T-helper 17 cell (primary cell): Measurements from ENCODE around the gene PIM1. TPM values are rescaled to one million over a fixed set of nuclear protein-coding genes. Genes with fewer than 3 reads are reported as not detected.
"Not testable (repeated sequence)": the region's sequence is repeated elsewhere in the genome, so short reads cannot be mapped to it uniquely, and the experiment has no call there.

Experiments used
- ATAC-seq: fragments of 150-1000 bp; cut with Tn5 transposase; 2 replicates; pipeline ENCODE4 v1.10.0; 2021; ENCODE audit warnings: mild to moderate bottlenecking, moderate library complexity
- DNase-seq, 3 donors: peaks; one replicate each; pipeline versions ENCODE4 v3.0.0 to v3.0.0-alpha.2; 2020 to 2021
- H3K9me3 ChIP-seq: one replicate; pipeline ENCODE4 v1.7.0; 2013; ENCODE audit warnings: low read length, mild to moderate bottlenecking; ENCODE audit not compliant: control insufficient read depth, poor library complexity, severe bottlenecking
- H3K27ac Mint-ChIP-seq: one replicate; pipeline ENCODE4 v1.8.0; 2022; ENCODE audit warnings: mild to moderate bottlenecking, moderate library complexity, mixed read lengths
- H3K27me3 Mint-ChIP-seq: one replicate; pipeline ENCODE4 v1.8.0; 2022; ENCODE audit warnings: mixed read lengths
- H3K36me3 Mint-ChIP-seq: one replicate; pipeline ENCODE4 v1.8.0; 2022; ENCODE audit warnings: low read depth, mixed read lengths
- H3K4me1 Mint-ChIP-seq: one replicate; pipeline ENCODE4 v1.8.0; 2022; ENCODE audit warnings: mild to moderate bottlenecking, mixed read lengths
- H3K4me3 Mint-ChIP-seq: one replicate; pipeline ENCODE4 v1.8.0; 2022; ENCODE audit warnings: mild to moderate bottlenecking, moderate library complexity, mixed read lengths
- total RNA-seq, 4 donors: library from RNA in 2 of 4; stranded (reverse) in 2 of 4; gene quantifications; one replicate each; pipeline ENCODE4 v1.2.3 and lab custom pipeline; 2022 to 2026

The PIM1 gene
- total RNA-seq, 2 donors from 2014 or later: 210 to 310 TPM

- ATAC-seq: no peak
- no peaks in the 10 kb centered on the region for H3K27me3 Mint-ChIP-seq
- H3K4me3 Mint-ChIP-seq: no peak overlapping the region
- H3K27ac Mint-ChIP-seq: peak overlapping the region; percentile 39
- H3K4me1 Mint-ChIP-seq: peaks cover 48% of the 10 kb centered on the region
- peaks cover 12% of the 10 kb centered on the region for H3K36me3 Mint-ChIP-seq
- no peaks in the 10 kb centered on the region for H3K9me3 ChIP-seq
- no peak for DNase-seq
Observed at GRCh38 chr6:37177935-37178517, 8.1 kb downstream of the PIM1 start.

- Mint-ChIP-seq H3K4me3 (no peak overlapping the region), H3K27me3 (no peaks in the 10 kb centered on the region), H3K27ac (peak overlapping the region; percentile 16), H3K36me3 (peaks cover 1% of the 10 kb centered on the region), H3K4me1 (peaks cover 37% of the 10 kb centered on the region)
- ATAC-seq (no peak), DNase-seq (no peak)
- no peaks in the 10 kb centered on the region for H3K9me3 ChIP-seq
Observed at GRCh38 chr6:37180075-37180474, 10.1 kb downstream of the PIM1 start.

- not testable (repeated sequence) for H3K27me3 Mint-ChIP-seq, ATAC-seq, H3K9me3 ChIP-seq, H3K36me3 Mint-ChIP-seq, DNase-seq, H3K4me3 Mint-ChIP-seq
- H3K27ac Mint-ChIP-seq: peak overlapping the region; percentile 16
- H3K4me1 Mint-ChIP-seq: peaks cover 32% of the 10 kb centered on the region
Observed at GRCh38 chr6:37180610-37181009, 10.7 kb downstream of the PIM1 start.

DNA sequence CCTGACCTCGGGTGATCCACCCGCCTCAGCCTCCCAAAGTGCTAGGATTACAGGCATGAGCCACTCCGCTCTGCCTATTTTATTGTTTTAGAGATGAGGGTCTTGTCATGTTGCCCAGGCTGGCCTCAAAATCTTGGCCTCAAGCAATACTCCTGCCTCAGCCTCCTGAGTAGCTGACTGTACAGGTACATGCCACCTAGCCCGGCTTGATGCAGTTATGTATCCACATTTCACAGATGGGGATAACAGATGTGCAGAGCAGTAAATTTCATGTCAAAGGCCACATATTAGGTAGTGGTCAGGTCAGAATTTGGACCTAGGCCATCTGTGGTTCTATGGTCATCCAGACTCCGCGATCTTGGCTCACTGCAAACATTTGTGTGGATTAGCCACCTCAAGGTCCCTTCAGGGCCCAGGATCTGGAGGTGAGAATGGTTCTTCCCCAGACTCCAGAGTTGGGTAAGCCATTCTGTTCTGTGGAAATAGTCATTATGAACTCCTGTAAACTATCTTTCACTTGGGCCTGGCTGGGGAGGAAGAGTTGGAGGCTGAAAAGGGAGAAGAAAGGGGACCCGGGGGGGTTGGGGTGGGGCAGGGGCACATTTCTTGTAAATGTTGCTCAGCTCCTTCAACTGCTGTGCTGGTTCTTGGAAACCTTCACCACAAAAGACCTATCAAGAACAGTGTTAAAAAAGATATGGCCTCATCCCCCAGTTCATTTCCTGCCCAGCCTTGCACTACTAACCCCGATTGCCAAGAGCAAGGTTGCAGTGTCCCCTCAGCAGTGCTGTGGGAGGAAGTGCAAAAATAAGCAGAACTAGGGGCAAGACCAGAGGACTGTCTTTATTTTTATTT lies 13.0 kb downstream of the PIM1 start:
- DNase-seq: peak in 1 of 3 donors; percentile 15
- Mint-ChIP-seq H3K4me1 (peaks cover 26% of the 10 kb centered on the region), H3K4me3 (peak overlapping the region; percentile 19), H3K27ac (peak overlapping the region; percentile 92), H3K36me3 (no peaks in the 10 kb centered on the region), H3K27me3 (no peaks in the 10 kb centered on the region)
- ATAC-seq: peak; percentile 98
- H3K9me3 ChIP-seq: no peaks in the 10 kb centered on the region

- H3K27me3 Mint-ChIP-seq, H3K36me3 Mint-ChIP-seq, ATAC-seq, DNase-seq, H3K9me3 ChIP-seq: not testable (repeated sequence)
- Mint-ChIP-seq H3K4me1 (peaks cover 25% of the 10 kb centered on the region), H3K27ac (peak overlapping the region; percentile 82), H3K4me3 (peak overlapping the region; percentile 60)
Observed at GRCh38 chr6:37185949-37186720, 16.2 kb downstream of the PIM1 start.

- no peak for ATAC-seq
Observed at GRCh38 chr6:37187321-37188022, 17.5 kb downstream of the PIM1 start.

DNA sequence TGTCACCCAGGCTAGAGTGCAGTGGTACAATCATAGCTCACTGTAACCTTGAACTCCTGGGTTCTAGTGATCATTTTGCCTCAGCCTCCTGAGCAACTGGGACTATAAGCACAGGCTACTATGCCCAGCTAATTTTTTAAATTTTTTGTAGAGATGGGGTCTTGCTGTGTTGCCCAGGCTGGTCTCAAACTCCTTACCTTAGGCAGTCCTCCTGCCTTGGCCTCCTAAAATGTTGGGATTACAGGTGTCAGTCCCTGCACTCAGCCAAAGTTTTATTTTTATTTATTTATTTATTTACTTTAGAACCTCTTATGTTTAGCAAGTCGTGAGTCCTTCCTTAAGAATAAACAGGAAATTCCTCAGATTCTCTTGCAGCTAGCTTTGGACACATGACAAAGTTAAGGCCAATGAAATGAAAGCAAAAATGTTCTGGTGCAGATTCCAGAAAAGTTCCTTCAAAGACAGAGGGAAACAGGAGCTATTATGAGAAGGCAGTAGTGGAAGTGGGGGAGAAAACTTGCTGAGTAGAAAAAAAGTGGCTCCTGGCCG lies 19.1 kb downstream of the PIM1 start:
- no peak overlapping the region for H3K4me3 Mint-ChIP-seq
- H3K4me1 Mint-ChIP-seq: peaks cover 13% of the 10 kb centered on the region
- no peaks in the 10 kb centered on the region for H3K27me3 Mint-ChIP-seq
- H3K36me3 Mint-ChIP-seq: no peaks in the 10 kb centered on the region
- ATAC-seq (no peak), DNase-seq (no peak)
- no peaks in the 10 kb centered on the region for H3K9me3 ChIP-seq
- H3K27ac Mint-ChIP-seq: no peak overlapping the region

More at GRCh38 chr6:37187321-37188022, 17.5 kb downstream of the PIM1 start:
- Mint-ChIP-seq H3K4me3 (peak overlapping the region; percentile 19), H3K27me3 (no peaks in the 10 kb centered on the region), H3K36me3 (no peaks in the 10 kb centered on the region), H3K4me1 (peaks cover 21% of the 10 kb centered on the region), H3K27ac (peak overlapping the region; percentile 82)
- H3K9me3 ChIP-seq: no peaks in the 10 kb centered on the region
- no peak for DNase-seq

DNA sequence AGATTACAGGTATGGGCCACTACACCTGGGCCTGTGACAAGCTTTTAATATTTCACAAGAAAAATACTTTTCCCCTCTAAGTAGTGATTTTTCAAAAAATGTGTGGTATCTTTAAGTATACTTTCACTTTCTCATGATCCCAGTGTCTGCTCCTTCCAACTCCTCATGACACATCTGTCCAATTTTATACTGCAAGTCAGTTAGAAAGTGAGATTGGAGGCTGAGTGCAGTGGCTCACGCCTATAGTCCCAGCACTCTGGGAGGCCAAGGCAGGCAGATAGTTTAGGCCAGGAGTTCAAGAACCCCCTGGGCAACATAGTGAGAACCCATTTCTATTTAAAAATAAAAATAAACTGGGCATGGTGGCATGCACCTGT lies 20.2 kb downstream of the PIM1 start:
- peak overlapping the region; percentile 61 for H3K27ac Mint-ChIP-seq
- H3K9me3 ChIP-seq: no peaks in the 10 kb centered on the region
- H3K4me3 Mint-ChIP-seq: no peak overlapping the region
- no peaks in the 10 kb centered on the region for H3K36me3 Mint-ChIP-seq
- peaks cover 14% of the 10 kb centered on the region for H3K4me1 Mint-ChIP-seq
- DNase-seq (no peak), ATAC-seq (no peak)
- no peaks in the 10 kb centered on the region for H3K27me3 Mint-ChIP-seq

- Mint-ChIP-seq H3K36me3 (no peaks in the 10 kb centered on the region), H3K27me3 (no peaks in the 10 kb centered on the region), H3K4me1 (peaks cover 9% of the 10 kb centered on the region), H3K27ac (no peak overlapping the region), H3K4me3 (no peak overlapping the region)
- ATAC-seq (no peak), DNase-seq (no peak)
- H3K9me3 ChIP-seq: no peaks in the 10 kb centered on the region
Observed at GRCh38 chr6:37192666-37193065, 22.7 kb downstream of the PIM1 start.

GRCh38 chr6:37194886-37195285 lies 24.9 kb downstream of the PIM1 start:
- not testable (repeated sequence) for H3K4me1 Mint-ChIP-seq, ATAC-seq

DNA sequence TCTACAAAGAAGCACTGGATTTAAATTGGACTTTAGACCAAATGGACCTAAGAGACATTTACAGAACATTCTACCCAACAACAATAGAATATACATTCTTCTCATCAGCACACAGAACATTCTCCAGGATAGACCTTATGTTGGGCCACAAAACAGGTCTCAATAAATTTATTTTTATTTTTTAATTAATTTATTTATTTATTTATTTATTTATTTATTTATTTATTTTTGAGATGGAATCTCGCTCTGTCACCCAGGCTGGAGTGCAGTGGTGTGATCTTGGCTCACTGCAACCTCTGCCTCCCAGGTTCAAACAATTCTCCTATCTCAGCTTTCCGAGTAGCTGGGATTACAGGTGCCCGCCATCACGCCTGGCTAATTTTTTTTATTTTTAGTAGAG lies 26.5 kb downstream of the PIM1 start:
- not testable (repeated sequence) for ATAC-seq, H3K4me3 Mint-ChIP-seq, H3K27me3 Mint-ChIP-seq, H3K9me3 ChIP-seq, H3K36me3 Mint-ChIP-seq, H3K27ac Mint-ChIP-seq, DNase-seq
- H3K4me1 Mint-ChIP-seq: peaks cover 10% of the 10 kb centered on the region

More at GRCh38 chr6:37194886-37195285, 24.9 kb downstream of the PIM1 start:
- H3K27me3 Mint-ChIP-seq, H3K4me3 Mint-ChIP-seq, H3K9me3 ChIP-seq, DNase-seq, H3K36me3 Mint-ChIP-seq: not testable (repeated sequence)
- H3K27ac Mint-ChIP-seq: peak overlapping the region; percentile 37

DNA sequence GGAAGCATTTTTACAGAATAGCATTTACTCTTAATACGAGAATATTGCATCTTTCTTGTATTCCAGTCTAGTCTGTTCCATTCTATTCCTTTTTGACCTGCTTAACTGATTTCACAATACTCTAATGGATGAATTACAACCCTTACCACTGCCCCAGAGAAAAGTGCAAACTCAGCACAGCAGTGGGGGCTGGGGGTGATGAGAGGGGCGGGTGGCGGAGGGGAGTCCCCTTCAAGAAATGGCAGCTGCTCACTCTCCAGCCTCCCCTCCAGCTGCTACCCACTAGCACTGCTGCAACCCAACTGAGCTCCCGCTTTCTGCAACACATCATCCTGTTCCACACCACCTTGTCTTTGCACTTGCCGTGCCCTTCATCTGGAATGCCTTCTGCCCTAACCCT lies 30.1 kb downstream of the PIM1 start:
- Mint-ChIP-seq H3K27ac (no peak overlapping the region), H3K4me1 (peaks cover 26% of the 10 kb centered on the region), H3K36me3 (peaks cover 2% of the 10 kb centered on the region), H3K4me3 (no peak overlapping the region), H3K27me3 (no peaks in the 10 kb centered on the region)
- no peaks in the 10 kb centered on the region for H3K9me3 ChIP-seq
- DNase-seq (no peak), ATAC-seq (no peak)
